ENCODE results near the gene P4HA1. TPM values are rescaled to one million over a fixed set of nuclear protein-coding genes. Genes with fewer than 3 reads are reported as not detected.
"Not testable (repeated sequence)": the region's sequence is repeated elsewhere in the genome, so short reads cannot be mapped to it uniquely, and the experiment has no call there.

P4HA1 gene
- total RNA-seq, 1 donor = 26.6 TPM

GRCh38 chr10:72989771-72990170 lies 106.9 kb downstream of the P4HA1 start:
- H3K4me1 ChIP-seq (ENCODE audit: insufficient read depth, low read length); H3K4me3 ChIP-seq (ENCODE audit: low read length); H3K27me3 ChIP-seq (ENCODE audit: insufficient read depth, low read length); H3K9me3 ChIP-seq (ENCODE audit: low read depth, low read length): not testable (repeated sequence)

- not testable (repeated sequence) for H3K4me3 ChIP-seq (ENCODE audit: low read length); H3K27me3 ChIP-seq (ENCODE audit: insufficient read depth, low read length); H3K9me3 ChIP-seq (ENCODE audit: low read depth, low read length); H3K4me1 ChIP-seq (ENCODE audit: insufficient read depth, low read length)
Observed at GRCh38 chr10:72984618-72985017, 112.0 kb downstream of the P4HA1 start.

DNA sequence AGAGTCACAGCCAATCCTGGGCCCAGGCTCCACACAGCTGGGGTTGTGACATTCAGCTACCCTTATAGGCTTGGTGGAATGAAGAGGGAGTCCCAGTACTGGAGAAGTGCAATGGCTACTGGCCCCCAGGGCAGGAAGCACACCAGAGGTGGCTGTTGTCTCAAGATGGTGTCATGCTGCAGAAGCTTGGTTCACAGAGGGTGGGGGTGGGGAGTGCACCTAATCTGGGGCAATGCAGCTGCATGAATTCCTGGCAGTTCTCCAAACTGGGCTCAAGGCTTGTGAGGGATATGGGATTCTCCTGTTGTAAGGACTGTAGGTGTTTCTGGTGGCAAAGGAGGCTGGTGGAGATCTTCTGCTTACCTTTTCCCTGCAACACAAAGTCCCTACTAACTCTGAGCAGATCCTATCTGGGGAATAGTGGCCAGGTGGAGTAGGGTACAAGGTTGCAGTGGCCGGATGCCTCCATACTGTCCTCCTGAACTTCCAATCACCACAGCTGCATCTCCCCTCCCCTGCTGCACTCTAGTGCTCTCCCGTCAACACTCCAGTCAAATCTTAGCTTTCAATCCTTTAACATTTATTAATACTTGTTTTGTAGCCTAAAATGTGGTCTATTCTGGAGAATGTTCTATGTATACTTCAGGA lies 114.7 kb downstream of the P4HA1 start:
- Histone ChIP-seq H3K4me3 (ENCODE audit: low read length) (no peak overlapping the region), H3K4me1 (ENCODE audit: insufficient read depth, low read length) (no peaks in the 10 kb centered on the region), H3K9me3 (ENCODE audit: low read depth, low read length) (peaks cover 33% of the 10 kb centered on the region), H3K27me3 (ENCODE audit: insufficient read depth, low read length) (peaks cover 2% of the 10 kb centered on the region)

DNA sequence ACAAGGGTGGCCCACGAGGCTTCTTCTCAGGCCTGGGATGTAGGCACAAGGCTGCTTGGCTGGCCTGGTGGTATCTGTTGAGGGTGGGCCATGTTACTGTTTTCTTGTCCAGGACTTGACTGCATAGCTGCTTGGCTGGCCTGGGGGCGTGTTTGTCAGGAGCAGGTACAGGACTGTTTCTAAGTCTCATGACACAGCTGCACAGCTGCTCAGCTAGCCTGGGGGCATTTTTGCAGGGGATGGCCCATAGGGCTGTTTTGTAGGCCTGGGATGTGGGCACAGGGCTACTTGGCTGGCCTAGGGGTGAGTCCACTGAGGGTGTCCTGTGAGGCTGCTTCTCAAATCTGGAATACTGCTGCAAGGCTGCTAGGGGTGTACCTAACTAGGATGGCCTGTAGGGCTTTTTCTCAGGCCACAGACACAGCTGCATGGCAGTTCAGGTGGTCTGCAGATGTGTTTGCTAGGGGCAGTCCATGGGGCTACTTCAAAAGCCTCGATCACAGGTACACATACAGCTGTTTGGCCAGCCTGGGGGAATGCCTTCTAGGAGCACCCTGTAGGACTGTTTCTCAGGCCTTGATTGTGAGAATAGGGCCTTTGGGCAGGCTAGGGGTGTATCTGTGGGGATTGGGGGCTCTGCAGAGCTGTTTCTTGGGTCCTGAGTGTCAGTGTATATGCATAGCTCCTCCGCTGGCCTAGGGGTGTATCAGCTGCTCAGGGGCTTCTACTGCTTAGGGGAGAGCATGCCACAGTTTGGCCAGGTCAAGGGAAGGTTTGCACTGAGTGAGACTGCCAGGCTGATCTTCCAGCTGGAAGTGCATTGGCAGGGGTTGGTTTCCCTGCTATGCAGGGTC lies 115.4 kb downstream of the P4HA1 start:
- no peaks in the 10 kb centered on the region for H3K4me1 ChIP-seq (ENCODE audit: insufficient read depth, low read length)
- peaks cover 38% of the 10 kb centered on the region for H3K9me3 ChIP-seq (ENCODE audit: low read depth, low read length)
- H3K27me3 ChIP-seq (ENCODE audit: insufficient read depth, low read length) = peaks cover 2% of the 10 kb centered on the region
- no peak overlapping the region for H3K4me3 ChIP-seq (ENCODE audit: low read length)

DNA sequence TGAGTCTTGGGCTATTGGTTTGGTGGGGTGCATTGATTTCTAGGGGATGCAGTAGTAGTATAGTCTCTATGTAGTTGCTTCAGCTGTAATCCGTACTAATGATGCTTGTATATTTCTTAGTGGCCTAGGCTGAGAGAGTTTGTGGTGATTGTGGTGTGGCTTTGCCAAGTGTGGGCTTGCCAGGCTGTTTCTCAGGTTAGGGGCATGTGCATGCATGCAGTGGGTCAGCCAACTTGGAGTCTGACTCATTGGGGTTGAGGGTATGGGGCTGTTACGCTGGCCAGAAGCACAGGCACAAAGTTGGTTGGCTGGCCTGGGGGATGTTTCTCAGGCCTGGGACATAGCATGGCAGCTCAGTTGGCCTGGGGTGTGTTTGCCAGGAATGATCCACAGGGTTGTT lies 116.3 kb downstream of the P4HA1 start:
- H3K4me1 ChIP-seq (ENCODE audit: insufficient read depth, low read length) = no peaks in the 10 kb centered on the region
- H3K9me3 ChIP-seq (ENCODE audit: low read depth, low read length) = peaks cover 38% of the 10 kb centered on the region
- H3K4me3 ChIP-seq (ENCODE audit: low read length) = no peak overlapping the region
- H3K27me3 ChIP-seq (ENCODE audit: insufficient read depth, low read length) = peaks cover 2% of the 10 kb centered on the region

DNA sequence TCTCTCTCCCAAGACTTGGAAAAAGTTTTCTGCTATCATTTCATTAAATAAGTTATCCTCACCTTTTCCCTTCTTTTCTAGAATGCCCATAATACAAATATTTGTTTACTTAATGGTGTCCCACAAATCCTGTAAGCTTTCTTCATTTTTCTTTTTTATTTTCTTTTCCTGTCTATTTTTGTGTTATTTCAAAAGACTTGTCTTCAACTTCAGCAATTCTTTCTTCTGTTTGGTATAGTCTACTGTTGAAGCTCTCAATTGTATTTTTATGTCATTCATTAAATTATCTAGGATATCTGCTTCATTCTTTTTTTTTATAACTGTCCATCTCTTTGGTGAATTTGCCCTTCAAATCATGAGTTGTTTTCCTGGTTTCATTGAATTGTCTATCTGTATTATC lies 117.0 kb downstream of the P4HA1 start:
- no peak overlapping the region for H3K4me3 ChIP-seq (ENCODE audit: low read length)
- H3K9me3 ChIP-seq (ENCODE audit: low read depth, low read length) = peaks cover 38% of the 10 kb centered on the region

GRCh38 chr10:72976886-72977285 lies 119.8 kb downstream of the P4HA1 start:
- Histone ChIP-seq H3K27me3 (ENCODE audit: insufficient read depth, low read length) (peaks cover 2% of the 10 kb centered on the region), H3K4me1 (ENCODE audit: insufficient read depth, low read length) (no peaks in the 10 kb centered on the region), H3K4me3 (ENCODE audit: low read length) (no peak overlapping the region), H3K9me3 (ENCODE audit: low read depth, low read length) (peaks cover 38% of the 10 kb centered on the region)

More for the DNA sequence above, 117.0 kb downstream of the P4HA1 start:
- Histone ChIP-seq H3K4me1 (ENCODE audit: insufficient read depth, low read length) (no peaks in the 10 kb centered on the region), H3K27me3 (ENCODE audit: insufficient read depth, low read length) (peaks cover 2% of the 10 kb centered on the region)

Other genes with a start within 250 kb of the P4HA1 start
- 0.21 TPM for gene OIT3, start 203.1 kb downstream of the P4HA1 start, total RNA-seq
- gene PLA2G12B, start 142.1 kb downstream of the P4HA1 start, total RNA-seq = not detected
- 0.42 TPM for gene NUDT13, start 13.6 kb upstream of the P4HA1 start, total RNA-seq
- 67.7 TPM for gene ECD, start 71.1 kb upstream of the P4HA1 start, total RNA-seq
- 8.6 TPM for gene FAM149B1, start 71.3 kb upstream of the P4HA1 start, total RNA-seq
- 15.5 TPM for gene DNAJC9, start 150.4 kb upstream of the P4HA1 start, total RNA-seq
- 27.2 TPM for gene MRPS16, start 155.8 kb upstream of the P4HA1 start, total RNA-seq